C1 segment of cervical spinal cord (tissue), 14 donors: ENCODE data around the gene LGALS16.
A peak's percentile ranks its signal among the peaks of the same experiment; 100 is the strongest.
"Not testable (repeated sequence)": the region's sequence is repeated elsewhere in the genome, so short reads cannot be mapped to it uniquely, and the experiment has no call there.

ENCODE experiments used
- DNase-seq, 14 donors: peaks; one replicate each; lab custom pipeline; 2025; lab: John Stamatoyannopoulos, UW

LGALS16 gene

GRCh38 chr19:39655613-39656012 is at the start of gene LGALS16:
Gene LGALS16 (plus strand): TSS chr19:39655913. CDS start chr19:39655962, 49 bp downstream.
- DNase-seq: no peak

GRCh38 chr19:39607021-39607420 is 48.7 kb upstream of the LGALS16 start:
- no peak for DNase-seq

- no peak for DNase-seq
These were observed 48.2 kb upstream of the LGALS16 start for GRCh38 chr19:39607561-39607960.

GRCh38 chr19:39613597-39613996 is 42.1 kb upstream of the LGALS16 start:
- DNase-seq: no peak

- DNase-seq: no peak
These were observed 38.0 kb upstream of the LGALS16 start for GRCh38 chr19:39617745-39618144.

GRCh38 chr19:39623946-39624345 is 31.8 kb upstream of the LGALS16 start:
- DNase-seq: no peak

- DNase-seq: not testable (repeated sequence)
These were observed 28.1 kb upstream of the LGALS16 start for GRCh38 chr19:39627631-39628030.

- DNase-seq: no peak
These were observed 24.5 kb upstream of the LGALS16 start for GRCh38 chr19:39631178-39631577.

- no peak for DNase-seq
These were observed 24.1 kb upstream of the LGALS16 start for GRCh38 chr19:39631626-39632025.

GRCh38 chr19:39637891-39638290 is 17.8 kb upstream of the LGALS16 start:
- no peak for DNase-seq

- no peak for DNase-seq
These were observed 13.9 kb upstream of the LGALS16 start for GRCh38 chr19:39641773-39642172.

- DNase-seq: no peak
These were observed 12.1 kb upstream of the LGALS16 start for GRCh38 chr19:39643591-39643990.

GRCh38 chr19:39645800-39646411 is 9.8 kb upstream of the LGALS16 start:
- DNase-seq: no peak

GRCh38 chr19:39647918-39648317 is 7.8 kb upstream of the LGALS16 start:
- no peak for DNase-seq

- no peak for DNase-seq
These were observed 4.1 kb downstream of the LGALS16 start for GRCh38 chr19:39659791-39660190.

GRCh38 chr19:39660661-39661060 is 4.9 kb downstream of the LGALS16 start:
- no peak for DNase-seq

GRCh38 chr19:39661565-39661964 is 5.9 kb downstream of the LGALS16 start:
- DNase-seq: no peak

- DNase-seq: not testable (repeated sequence)
These were observed 14.1 kb downstream of the LGALS16 start for GRCh38 chr19:39669860-39670259.

- DNase-seq: no peak
These were observed 15.3 kb downstream of the LGALS16 start for GRCh38 chr19:39670998-39671397.

- peak in 6 of 14 donors; percentile 0 to 25 (median 2) for DNase-seq
These were observed 16.1 kb downstream of the LGALS16 start for GRCh38 chr19:39671739-39672363.

- no peak for DNase-seq
These were observed 16.8 kb downstream of the LGALS16 start for GRCh38 chr19:39672473-39672872.

- not testable (repeated sequence) for DNase-seq
These were observed 18.1 kb downstream of the LGALS16 start for GRCh38 chr19:39673862-39674261.

- DNase-seq: no peak
These were observed 20.3 kb downstream of the LGALS16 start for GRCh38 chr19:39676004-39676403.
